ENCODE data around the gene MYOM3.

GRCh38 chr1:24007079-24007478 is 104.9 kb downstream of the MYOM3 start:
- TF ChIP-seq, protein P1, sequence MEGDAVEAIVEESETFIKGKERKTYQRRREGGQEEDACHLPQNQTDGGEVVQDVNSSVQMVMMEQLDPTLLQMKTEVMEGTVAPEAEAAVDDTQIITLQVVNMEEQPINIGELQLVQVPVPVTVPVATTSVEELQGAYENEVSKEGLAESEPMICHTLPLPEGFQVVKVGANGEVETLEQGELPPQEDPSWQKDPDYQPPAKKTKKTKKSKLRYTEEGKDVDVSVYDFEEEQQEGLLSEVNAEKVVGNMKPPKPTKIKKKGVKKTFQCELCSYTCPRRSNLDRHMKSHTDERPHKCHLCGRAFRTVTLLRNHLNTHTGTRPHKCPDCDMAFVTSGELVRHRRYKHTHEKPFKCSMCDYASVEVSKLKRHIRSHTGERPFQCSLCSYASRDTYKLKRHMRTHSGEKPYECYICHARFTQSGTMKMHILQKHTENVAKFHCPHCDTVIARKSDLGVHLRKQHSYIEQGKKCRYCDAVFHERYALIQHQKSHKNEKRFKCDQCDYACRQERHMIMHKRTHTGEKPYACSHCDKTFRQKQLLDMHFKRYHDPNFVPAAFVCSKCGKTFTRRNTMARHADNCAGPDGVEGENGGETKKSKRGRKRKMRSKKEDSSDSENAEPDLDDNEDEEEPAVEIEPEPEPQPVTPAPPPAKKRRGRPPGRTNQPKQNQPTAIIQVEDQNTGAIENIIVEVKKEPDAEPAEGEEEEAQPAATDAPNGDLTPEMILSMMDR (IDR thresholded peaks at IDR 0.05; ENCODE audit: low read depth, low read length, poor library complexity, severe bottlenecking): no peak
- TF ChIP-seq EZH2phosphoT487 (IDR thresholded peaks at IDR 0.05; ENCODE audit: borderline replicate concordance, low read length): no peak

Measured in DOHH2 (cell line).